GM12801 (cell line): ENCODE results near the gene OR51D1.

ENCODE experiments used
- TF ChIP-seq, protein P1 (sequence below): IDR thresholded peaks from one replicate; pipeline ENCODE4 v1.5.1; 2011; ENCODE audit warnings: control low read depth; ENCODE audit not compliant: insufficient read length; ENCODE audit errors: extremely low read depth

The OR51D1 gene

DNA sequence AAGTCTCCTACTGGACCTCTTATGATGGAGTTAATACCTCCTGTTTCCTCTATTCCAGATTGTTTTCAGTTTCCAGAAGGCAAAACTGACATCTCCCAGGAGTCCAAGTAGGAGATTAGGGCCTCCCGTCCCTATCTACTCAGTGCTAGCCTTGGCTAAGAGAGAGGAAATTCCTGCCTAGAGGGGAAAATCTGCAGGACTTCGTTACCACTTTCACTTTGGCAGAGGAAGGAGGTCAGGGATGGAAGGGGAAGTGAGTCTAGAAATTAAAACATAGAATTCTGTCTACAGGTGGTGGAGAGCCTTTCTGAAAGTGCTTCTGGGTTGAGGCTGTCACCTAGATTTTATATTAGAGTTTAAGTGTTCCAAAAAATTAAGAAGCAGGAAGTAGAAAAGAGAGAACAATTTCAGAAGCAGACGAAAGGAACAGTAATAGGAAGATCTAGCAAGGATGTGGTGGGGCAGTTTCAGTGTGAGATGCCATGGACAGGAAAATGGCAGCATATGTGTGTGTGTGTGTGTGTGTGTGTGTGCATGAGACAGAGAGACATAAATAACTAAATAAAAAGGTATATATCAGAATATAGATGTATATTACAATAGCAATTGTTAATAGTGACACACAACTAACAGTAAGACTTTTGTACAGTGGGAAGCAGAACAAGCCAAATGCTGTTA is 26.9 kb upstream of the OR51D1 start:
- TF ChIP-seq, protein P1, sequence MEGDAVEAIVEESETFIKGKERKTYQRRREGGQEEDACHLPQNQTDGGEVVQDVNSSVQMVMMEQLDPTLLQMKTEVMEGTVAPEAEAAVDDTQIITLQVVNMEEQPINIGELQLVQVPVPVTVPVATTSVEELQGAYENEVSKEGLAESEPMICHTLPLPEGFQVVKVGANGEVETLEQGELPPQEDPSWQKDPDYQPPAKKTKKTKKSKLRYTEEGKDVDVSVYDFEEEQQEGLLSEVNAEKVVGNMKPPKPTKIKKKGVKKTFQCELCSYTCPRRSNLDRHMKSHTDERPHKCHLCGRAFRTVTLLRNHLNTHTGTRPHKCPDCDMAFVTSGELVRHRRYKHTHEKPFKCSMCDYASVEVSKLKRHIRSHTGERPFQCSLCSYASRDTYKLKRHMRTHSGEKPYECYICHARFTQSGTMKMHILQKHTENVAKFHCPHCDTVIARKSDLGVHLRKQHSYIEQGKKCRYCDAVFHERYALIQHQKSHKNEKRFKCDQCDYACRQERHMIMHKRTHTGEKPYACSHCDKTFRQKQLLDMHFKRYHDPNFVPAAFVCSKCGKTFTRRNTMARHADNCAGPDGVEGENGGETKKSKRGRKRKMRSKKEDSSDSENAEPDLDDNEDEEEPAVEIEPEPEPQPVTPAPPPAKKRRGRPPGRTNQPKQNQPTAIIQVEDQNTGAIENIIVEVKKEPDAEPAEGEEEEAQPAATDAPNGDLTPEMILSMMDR: no peak

DNA sequence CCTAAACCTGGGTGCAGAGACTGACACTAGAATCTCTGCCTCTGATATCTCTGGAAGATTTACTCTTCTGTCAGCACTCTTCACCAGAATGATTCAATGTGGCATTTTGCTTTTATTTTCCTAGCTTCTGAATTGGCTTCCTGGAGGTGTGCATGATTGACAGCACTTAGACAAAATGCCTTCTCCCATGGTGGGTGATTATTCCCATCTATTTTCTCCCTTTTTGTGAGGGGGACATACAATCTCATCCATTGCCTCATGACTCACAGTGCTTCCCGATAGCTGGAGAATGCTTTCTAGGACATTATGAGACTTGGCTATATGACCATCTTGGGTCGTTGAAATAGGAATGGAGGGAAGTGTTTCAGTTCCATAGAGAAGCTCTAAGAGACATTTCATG is 25.3 kb upstream of the OR51D1 start:
- TF ChIP-seq, protein P1: no peak

DNA sequence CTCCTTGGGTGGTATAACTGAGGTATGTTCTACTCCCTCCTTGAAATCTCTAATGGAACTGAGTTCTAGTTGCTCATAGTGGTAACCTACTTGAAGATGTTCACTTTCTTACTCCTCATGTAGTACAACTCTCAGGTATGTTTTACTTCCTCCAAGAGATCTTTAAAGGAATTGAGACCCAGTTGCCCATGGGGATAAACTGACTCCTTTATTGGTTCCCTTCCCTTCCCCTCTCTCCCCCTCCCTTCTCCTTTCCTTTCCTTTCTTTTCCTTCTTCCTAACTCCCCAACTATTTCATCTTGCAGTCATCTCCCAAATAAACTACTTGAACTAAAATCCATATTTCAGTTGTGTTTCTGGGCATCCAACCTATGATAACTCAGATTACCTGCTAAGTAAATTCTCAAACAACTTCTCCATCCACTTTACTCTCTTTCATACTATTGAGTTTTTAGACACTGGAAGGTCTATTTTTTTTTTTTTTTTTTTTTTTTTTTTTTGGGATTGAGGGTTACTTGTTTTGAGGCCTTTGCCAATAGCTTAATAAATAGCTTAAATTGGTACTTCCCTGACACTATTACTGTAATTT is 21.3 kb upstream of the OR51D1 start:
- TF ChIP-seq, protein P1: no peak

DNA sequence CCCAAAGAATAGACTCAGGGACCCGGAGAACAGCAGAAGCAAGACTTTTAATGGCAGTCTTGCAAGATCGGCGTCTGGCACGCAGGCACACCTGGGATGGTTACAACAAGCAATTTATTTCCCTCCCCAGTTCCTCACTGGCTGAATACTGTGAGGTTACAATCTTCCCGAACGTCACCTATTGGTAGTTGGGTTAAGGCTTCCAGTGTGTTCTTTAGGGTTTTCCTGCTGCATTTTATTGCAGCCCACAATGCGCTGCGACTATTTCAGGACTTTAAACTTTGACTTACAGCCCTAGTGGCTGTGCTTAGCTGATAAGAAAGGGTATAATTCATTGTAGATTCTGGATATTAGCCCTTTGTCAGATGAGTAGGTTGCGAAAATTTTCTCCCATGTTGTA is 17.8 kb upstream of the OR51D1 start:
- TF ChIP-seq, protein P1: no peak

DNA sequence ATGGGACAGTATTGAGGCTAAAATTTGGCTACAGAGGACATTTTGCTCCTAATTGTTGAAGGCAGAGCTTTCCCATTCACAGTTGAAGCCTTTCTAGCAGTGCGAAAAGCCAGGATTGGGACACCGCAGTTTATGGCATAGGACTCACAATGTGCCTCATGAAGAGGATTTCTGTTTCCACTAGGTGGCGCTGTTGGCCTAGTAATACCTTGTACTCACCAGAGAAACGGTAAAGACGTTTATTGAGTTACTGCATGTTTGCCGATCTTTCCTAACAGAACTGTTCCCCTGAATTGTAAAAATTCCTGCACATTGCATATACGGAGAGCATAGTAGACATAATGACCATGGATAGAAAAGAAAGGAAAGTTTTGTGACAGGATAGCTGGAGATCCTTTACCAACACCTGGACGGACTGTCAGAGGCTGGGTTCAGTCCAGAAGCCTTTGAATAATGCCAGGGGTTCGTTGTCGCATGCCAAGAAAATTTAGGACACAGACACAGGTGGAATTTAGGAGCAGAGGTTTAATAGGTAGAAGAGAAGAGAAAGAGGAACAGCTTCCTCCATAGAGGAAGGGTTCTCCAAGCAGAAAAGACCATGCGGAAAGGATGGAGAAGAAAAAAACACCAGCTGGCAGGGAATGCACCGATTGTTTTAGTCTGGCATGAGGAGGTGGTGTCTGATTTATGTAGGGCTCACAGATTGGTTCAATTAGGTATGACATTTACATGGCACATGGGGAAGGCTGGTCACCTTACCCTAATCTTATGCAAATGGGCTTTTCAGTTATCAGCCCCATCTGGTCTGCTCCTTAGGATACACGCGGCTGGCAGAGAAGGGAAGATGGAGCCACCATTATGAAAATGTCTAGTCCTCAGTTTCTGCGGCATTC is 10.8 kb upstream of the OR51D1 start:
- TF ChIP-seq, protein P1: no peak

DNA sequence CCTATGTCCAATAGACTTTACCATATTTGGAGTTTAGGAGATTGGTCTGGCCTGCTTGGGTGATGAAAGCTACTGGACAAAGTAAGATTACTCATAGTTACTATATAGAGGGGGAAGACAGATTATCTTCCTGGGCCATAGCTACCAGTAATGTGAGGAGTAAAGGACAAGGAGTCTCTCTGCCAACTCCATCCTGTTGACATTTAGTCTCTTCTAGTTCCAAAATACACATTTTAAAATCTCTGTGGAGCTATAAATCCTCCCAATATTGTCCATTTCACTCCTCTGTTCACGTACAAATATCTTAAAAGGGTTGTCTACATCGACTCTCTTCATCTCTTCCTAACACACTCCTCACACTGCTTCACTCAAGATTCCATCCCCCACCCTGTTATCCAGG is 1.1 kb upstream of the OR51D1 start:
- TF ChIP-seq, protein P1: no peak

DNA sequence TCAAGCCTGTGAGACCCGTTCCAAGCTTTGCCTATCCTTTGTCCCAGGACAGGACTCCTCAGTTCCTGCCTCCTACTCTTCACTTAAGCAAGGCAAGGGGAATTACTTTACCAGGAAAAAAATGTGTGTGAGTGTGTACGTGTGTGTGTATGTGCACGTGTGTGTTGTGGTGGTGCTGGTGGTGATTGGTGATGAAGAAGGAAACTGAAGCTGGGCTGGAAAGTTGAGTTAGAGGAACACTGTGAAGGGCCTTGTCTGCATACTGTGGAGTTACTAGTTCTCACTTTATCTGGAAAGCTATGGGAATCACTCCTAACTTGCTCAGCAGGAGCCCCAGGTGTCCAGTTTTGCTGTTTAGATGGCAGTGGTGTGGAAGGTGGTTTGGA is 378 bp downstream of the OR51D1 start:
- TF ChIP-seq, protein P1: no peak
